H7 (cell line): Measurements from ENCODE around the gene HIVEP3. TPM values are rescaled to one million over a fixed set of nuclear protein-coding genes. Genes with fewer than 3 reads are reported as not detected.
A peak's percentile ranks its signal among the peaks of the same experiment; 100 is the strongest.

Experiments used
- DNase-seq: peaks from one replicate; pipeline ENCODE4 v3.0.0; 2012
- H3K27me3 ChIP-seq: 2 replicates; pipeline ENCODE4 v1.6.0; 2011; ENCODE audit warnings: mild to moderate bottlenecking, low read length; ENCODE audit not compliant: control insufficient read depth, insufficient read depth
- H3K36me3 ChIP-seq: replicated peaks from 2 replicates; pipeline ENCODE4 v1.5.1; 2011; ENCODE audit warnings: low read length; ENCODE audit not compliant: control insufficient read depth, insufficient read depth
- H3K4me3 ChIP-seq: 2 replicates; pipeline ENCODE4 v1.5.1; 2011; ENCODE audit warnings: low read depth, mild to moderate bottlenecking, control low read depth, low read length, moderate library complexity; ENCODE audit not compliant: insufficient read depth
- total RNA-seq: library from RNA; depleted of rRNA; stranded (reverse); fragments of >200 nt; shearing (Covaris generic); gene quantifications from 2 replicates; pipeline ENCODE4 v1.2.3, GENCODE V29; 2014

The HIVEP3 gene
- total RNA-seq, 1 experiment from 2014 or later, result 1.8 TPM

- DNase-seq, result no peak
- H3K27me3 ChIP-seq, result no peaks in the 10 kb centered on the region
Observed at GRCh38 chr1:41892301-41892781, 26.4 kb downstream of the HIVEP3 start.

GRCh38 chr1:41891199-41891896 is 27.4 kb downstream of the HIVEP3 start:
- Histone ChIP-seq H3K36me3 (no peaks in the 10 kb centered on the region), H3K4me3 (no peak overlapping the region), H3K27me3 (no peaks in the 10 kb centered on the region)
- peak; percentile 43 for DNase-seq

More at GRCh38 chr1:41892301-41892781, 26.4 kb downstream of the HIVEP3 start:
- H3K36me3 ChIP-seq, result no peaks in the 10 kb centered on the region
- no peak overlapping the region for H3K4me3 ChIP-seq

- DNase-seq, result no peak
- Histone ChIP-seq H3K4me3 (no peak overlapping the region), H3K27me3 (no peaks in the 10 kb centered on the region), H3K36me3 (no peaks in the 10 kb centered on the region)
Observed at GRCh38 chr1:41890825-41891198, 27.9 kb downstream of the HIVEP3 start.

- no peak for DNase-seq
- Histone ChIP-seq H3K4me3 (no peak overlapping the region), H3K36me3 (no peaks in the 10 kb centered on the region), H3K27me3 (no peaks in the 10 kb centered on the region)
Observed at GRCh38 chr1:41889506-41890414, 29.0 kb downstream of the HIVEP3 start.

- Histone ChIP-seq H3K4me3 (no peak overlapping the region), H3K27me3 (no peaks in the 10 kb centered on the region), H3K36me3 (no peaks in the 10 kb centered on the region)
- no peak for DNase-seq
Observed at GRCh38 chr1:41888756-41889155, 30.0 kb downstream of the HIVEP3 start.

GRCh38 chr1:41887365-41887764 is 31.4 kb downstream of the HIVEP3 start:
- Histone ChIP-seq H3K36me3 (no peaks in the 10 kb centered on the region), H3K4me3 (no peak overlapping the region), H3K27me3 (no peaks in the 10 kb centered on the region)
- no peak for DNase-seq

- DNase-seq, result no peak
- H3K27me3 ChIP-seq, result no peaks in the 10 kb centered on the region
- H3K4me3 ChIP-seq, result no peak overlapping the region
- H3K36me3 ChIP-seq, result no peaks in the 10 kb centered on the region
Observed at GRCh38 chr1:41884256-41885230, 34.2 kb downstream of the HIVEP3 start.

- H3K27me3 ChIP-seq, result no peaks in the 10 kb centered on the region
- no peaks in the 10 kb centered on the region for H3K36me3 ChIP-seq
- no peak overlapping the region for H3K4me3 ChIP-seq
- DNase-seq, result no peak
Observed at GRCh38 chr1:41883507-41883906, 35.2 kb downstream of the HIVEP3 start.

- H3K27me3 ChIP-seq, result no peaks in the 10 kb centered on the region
- no peak for DNase-seq
- H3K36me3 ChIP-seq, result no peaks in the 10 kb centered on the region
- no peak overlapping the region for H3K4me3 ChIP-seq
Observed at GRCh38 chr1:41882486-41882885, 36.2 kb downstream of the HIVEP3 start.

- H3K27me3 ChIP-seq, result no peaks in the 10 kb centered on the region
- H3K4me3 ChIP-seq, result no peak overlapping the region
- no peak for DNase-seq
- H3K36me3 ChIP-seq, result no peaks in the 10 kb centered on the region
Observed at GRCh38 chr1:41882068-41882477, 36.6 kb downstream of the HIVEP3 start.

GRCh38 chr1:41880950-41881885 is 37.5 kb downstream of the HIVEP3 start:
- no peaks in the 10 kb centered on the region for H3K27me3 ChIP-seq
- no peak overlapping the region for H3K4me3 ChIP-seq
- DNase-seq, result no peak
- H3K36me3 ChIP-seq, result no peaks in the 10 kb centered on the region

GRCh38 chr1:41880261-41880660 is 38.5 kb downstream of the HIVEP3 start:
- Histone ChIP-seq H3K4me3 (no peak overlapping the region), H3K36me3 (no peaks in the 10 kb centered on the region), H3K27me3 (no peaks in the 10 kb centered on the region)
- no peak for DNase-seq

GRCh38 chr1:41879617-41880016 is 39.1 kb downstream of the HIVEP3 start:
- no peak for DNase-seq
- Histone ChIP-seq H3K4me3 (no peak overlapping the region), H3K27me3 (no peaks in the 10 kb centered on the region), H3K36me3 (no peaks in the 10 kb centered on the region)
